NCI-H748 (cell line): ENCODE data around the gene INTS6L.
"Not testable (repeated sequence)": the region's sequence is repeated elsewhere in the genome, so short reads cannot be mapped to it uniquely, and the experiment has no call there.

Source experiments
- DNase-seq: peaks from one replicate; lab custom pipeline; 2025; ENCODE audit not compliant: unreplicated experiment; lab: John Stamatoyannopoulos, UW

INTS6L gene

DNA sequence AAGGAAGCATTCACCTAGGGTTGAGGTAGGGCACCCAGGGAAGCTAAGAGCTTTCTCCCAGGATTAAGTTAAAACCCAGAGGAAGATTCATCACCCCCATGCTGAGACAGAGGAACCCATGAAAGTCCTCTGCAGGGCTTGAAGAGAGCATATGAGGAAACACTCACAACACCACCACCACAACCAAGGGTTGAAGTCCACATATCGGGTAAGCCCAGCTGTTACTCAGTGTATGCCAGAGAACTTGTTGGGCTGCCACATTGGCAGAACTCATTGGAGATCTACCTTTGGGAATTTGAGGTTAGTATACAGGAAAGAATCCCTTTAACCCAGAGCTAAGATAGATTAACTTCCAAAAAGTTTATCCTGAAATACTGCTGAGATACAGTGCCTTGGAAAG is 75.1 kb downstream of the INTS6L start:
- no peak for DNase-seq

DNA sequence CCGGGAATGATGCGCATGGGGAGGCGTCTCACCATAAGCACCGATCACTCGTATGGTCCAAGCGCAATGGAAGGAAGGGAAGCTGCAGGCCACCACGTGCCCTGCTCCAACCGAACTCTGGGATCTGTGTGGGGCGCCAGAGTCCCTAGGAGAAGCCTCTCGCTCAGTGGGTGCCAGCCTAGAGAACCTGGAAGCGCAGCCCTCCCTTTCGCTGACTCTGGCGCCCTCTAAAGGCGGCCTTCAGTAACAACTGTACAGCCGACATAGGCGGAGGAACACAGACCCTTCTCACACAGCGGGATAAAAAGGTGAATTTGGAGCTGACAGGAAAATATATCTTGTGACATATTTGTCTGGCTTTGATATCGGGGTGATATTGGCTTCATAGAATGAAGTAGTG is 76.0 kb downstream of the INTS6L start:
- DNase-seq = peak; percentile 61

DNA sequence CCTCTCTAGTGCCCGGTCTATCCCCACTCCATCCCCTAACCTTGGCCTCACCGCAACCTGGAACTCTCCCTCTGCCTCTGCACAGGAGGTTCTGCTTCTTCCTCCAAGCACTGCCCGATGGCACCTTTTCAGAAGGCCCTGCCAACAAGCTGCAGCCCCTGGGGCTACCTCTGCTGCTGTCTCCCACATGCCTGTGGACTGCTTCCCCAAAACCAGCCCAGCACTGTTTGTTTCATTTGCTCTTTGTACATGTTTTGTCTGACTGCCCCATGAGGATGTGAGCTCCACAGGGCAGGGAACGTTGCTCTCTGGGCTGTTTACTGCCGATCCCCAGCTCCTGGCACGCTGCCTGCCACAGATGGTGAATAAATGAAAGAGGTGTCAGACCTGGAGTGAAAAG is 85.4 kb downstream of the INTS6L start:
- no peak for DNase-seq

DNA sequence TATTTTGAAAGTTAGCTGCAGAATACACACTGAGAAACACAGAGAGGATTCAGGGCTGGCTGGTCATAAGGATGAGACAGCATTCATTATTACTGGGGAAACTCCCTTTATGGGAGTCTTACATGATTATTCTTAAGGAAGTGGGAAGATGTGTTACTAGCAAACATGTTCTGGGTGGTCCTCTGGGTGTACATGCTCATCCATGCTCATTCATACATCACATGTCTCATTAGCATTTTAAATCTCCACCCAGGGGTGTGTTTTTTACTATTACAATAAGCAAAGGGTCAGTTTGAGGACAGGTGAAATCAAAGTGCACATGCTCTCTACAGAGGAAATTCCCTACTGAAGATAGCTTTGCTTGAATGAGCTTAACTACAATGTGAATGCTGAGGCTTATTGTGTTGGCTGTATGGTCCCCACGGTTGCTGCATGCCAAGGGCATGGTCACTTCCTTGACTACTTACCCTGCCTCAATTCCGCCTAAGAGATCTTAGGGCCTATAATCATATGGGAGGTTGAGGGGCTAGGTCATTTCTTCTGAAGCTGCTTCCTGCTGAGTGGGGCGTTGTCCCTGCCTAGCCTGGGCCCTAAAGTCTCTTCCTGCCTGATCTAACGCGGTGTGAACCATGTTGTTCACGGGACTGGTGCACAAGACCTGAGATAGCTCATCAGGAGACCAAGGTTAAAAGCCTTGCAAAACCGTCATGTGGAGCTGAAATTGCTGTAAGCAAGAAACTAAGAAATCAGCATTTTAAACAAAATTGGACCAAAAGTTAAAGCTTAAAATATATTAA is 104.1 kb downstream of the INTS6L start:
- DNase-seq = not testable (repeated sequence)

DNA sequence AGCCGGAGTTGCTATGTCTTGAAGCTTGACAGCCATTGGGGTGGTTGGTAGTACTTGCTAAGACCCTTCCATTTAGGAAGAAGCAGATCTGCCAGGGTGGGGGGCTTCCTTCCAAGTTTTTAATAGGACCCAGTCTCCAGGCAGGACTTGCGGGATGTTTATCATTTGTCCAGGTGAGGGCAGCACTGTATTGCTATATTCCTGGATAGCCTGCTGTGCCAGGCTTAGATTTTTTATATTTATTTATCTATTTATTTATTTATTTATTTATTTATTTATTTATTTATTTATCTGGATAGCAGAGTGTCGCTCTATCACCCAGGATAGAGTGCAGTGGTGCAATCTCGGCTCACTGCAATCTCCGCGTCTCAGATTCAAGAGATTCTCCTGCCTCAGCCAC is 105.5 kb downstream of the INTS6L start:
- DNase-seq = no peak

DNA sequence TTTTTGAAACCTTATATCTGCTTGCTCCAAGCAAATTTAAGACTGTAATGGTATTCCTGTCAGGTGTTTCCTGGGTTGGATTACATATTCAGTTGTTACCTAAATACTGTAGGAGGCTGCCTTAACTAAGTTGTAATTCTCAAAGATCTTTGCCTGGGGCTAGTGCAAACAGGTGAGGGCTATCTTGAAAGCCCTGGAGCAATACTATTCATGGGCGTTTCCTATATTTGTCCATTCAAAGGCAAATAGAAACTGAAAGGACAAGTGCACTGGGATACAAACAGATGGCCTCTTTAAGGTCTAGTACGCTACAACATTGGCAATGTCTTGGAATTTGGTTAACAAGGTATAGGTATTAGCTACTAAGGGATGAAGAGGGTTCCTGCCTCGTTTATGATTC is 108.9 kb downstream of the INTS6L start:
- no peak for DNase-seq
